HG02642 (cell line): ENCODE results near the gene RNF135.
"Not testable (repeated sequence)": the region's sequence is repeated elsewhere in the genome, so short reads cannot be mapped to it uniquely, and the experiment has no call there.

Experiments
- ATAC-seq: cut with Tn5 transposase; IDR thresholded peaks from one replicate; pipeline ENCODE4 v1.9.1; 2021; ENCODE audit warnings: mild to moderate bottlenecking; ENCODE audit not compliant: unreplicated experiment, poor library complexity

RNF135 gene

GRCh38 chr17:30996486-30996885, 25.6 kb downstream of the RNF135 start:
- no peak for ATAC-seq

- no peak for ATAC-seq
These were observed 26.4 kb downstream of the RNF135 start for GRCh38 chr17:30997270-30997669.

- ATAC-seq = no peak
These were observed 27.0 kb downstream of the RNF135 start for GRCh38 chr17:30997842-30998241.

GRCh38 chr17:31002047-31002446, 31.2 kb downstream of the RNF135 start:
- no peak for ATAC-seq

- no peak for ATAC-seq
These were observed 32.5 kb downstream of the RNF135 start for GRCh38 chr17:31003225-31003866.

- no peak for ATAC-seq
These were observed 33.3 kb downstream of the RNF135 start for GRCh38 chr17:31004160-31004559.

GRCh38 chr17:31007695-31008373, 37.0 kb downstream of the RNF135 start:
- no peak for ATAC-seq

- ATAC-seq = peak; percentile 71
These were observed 37.7 kb downstream of the RNF135 start for GRCh38 chr17:31008374-31009041.

GRCh38 chr17:31009042-31009702, 38.3 kb downstream of the RNF135 start:
- not testable (repeated sequence) for ATAC-seq

- ATAC-seq = not testable (repeated sequence)
These were observed 39.2 kb downstream of the RNF135 start for GRCh38 chr17:31010014-31010413.

- no peak for ATAC-seq
These were observed 43.0 kb downstream of the RNF135 start for GRCh38 chr17:31013844-31014243.

- no peak for ATAC-seq
These were observed 44.8 kb downstream of the RNF135 start for GRCh38 chr17:31015639-31016038.

GRCh38 chr17:31019004-31019403, 48.2 kb downstream of the RNF135 start:
- ATAC-seq = no peak

GRCh38 chr17:31023171-31023570, 52.3 kb downstream of the RNF135 start:
- not testable (repeated sequence) for ATAC-seq

- no peak for ATAC-seq
These were observed 61.0 kb downstream of the RNF135 start for GRCh38 chr17:31031841-31032240.

- ATAC-seq = not testable (repeated sequence)
These were observed 64.8 kb downstream of the RNF135 start for GRCh38 chr17:31035611-31036010.

- ATAC-seq = not testable (repeated sequence)
These were observed 70.0 kb downstream of the RNF135 start for GRCh38 chr17:31040837-31041236.

GRCh38 chr17:31042378-31042777, 71.5 kb downstream of the RNF135 start:
- ATAC-seq = not testable (repeated sequence)

GRCh38 chr17:31046856-31047425, 76.1 kb downstream of the RNF135 start:
- not testable (repeated sequence) for ATAC-seq

GRCh38 chr17:31048142-31048541, 77.3 kb downstream of the RNF135 start:
- ATAC-seq = no peak

GRCh38 chr17:31048780-31049179, 77.9 kb downstream of the RNF135 start:
- ATAC-seq = no peak
